ENCODE data around the gene CWC15.

- TF ChIP-seq CTCF (IDR thresholded peaks at IDR 0.05; ENCODE audit: low read depth, low read length) (no peak), EZH2phosphoT487 (IDR thresholded peaks at IDR 0.05; ENCODE audit: low read depth) (no peak)
These were observed 18.6 kb downstream of the CWC15 start for GRCh38 chr11:94954753-94955152.

Measured in OCI-LY3 (cell line).